ENCODE results near the gene FOXP2. TPM values are rescaled to one million over a fixed set of nuclear protein-coding genes. Genes with fewer than 3 reads are reported as not detected.
A peak's percentile ranks its signal among the peaks of the same experiment; 100 is the strongest.

The FOXP2 gene
- total RNA-seq, 1 donor from 2014 or later: 2.1 TPM

DNA sequence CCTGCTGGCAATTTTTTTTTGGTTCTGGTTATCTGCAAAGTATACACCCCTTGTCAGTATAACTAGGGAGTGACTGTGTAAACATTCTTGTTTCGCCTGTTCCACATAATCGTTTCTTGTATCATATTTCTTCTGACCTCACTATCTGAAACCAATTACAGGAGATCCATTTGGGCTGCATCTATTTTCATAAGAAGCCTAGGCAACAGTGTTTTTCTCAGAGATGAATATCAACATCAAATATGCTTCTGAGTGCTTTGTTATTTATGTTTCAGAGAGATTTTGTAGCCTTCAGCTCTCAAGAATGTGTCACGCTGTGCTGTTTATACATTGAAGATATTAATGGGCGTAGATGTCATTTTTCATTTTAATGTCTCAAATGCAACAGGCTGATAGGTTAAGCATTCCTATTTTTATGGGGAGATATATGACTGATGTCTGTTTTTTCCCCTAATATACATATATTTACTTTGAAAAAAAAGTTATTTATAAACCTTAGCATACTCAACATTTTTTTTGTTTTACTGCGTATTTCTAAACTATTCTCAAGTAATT is 115.5 kb downstream of the FOXP2 start:
- H3K36me3 ChIP-seq: no peaks in the 10 kb centered on the region
- H3K27me3 ChIP-seq (ENCODE audit: low read depth): no peaks in the 10 kb centered on the region
- no peak for DNase-seq
- TF ChIP-seq, protein P1, sequence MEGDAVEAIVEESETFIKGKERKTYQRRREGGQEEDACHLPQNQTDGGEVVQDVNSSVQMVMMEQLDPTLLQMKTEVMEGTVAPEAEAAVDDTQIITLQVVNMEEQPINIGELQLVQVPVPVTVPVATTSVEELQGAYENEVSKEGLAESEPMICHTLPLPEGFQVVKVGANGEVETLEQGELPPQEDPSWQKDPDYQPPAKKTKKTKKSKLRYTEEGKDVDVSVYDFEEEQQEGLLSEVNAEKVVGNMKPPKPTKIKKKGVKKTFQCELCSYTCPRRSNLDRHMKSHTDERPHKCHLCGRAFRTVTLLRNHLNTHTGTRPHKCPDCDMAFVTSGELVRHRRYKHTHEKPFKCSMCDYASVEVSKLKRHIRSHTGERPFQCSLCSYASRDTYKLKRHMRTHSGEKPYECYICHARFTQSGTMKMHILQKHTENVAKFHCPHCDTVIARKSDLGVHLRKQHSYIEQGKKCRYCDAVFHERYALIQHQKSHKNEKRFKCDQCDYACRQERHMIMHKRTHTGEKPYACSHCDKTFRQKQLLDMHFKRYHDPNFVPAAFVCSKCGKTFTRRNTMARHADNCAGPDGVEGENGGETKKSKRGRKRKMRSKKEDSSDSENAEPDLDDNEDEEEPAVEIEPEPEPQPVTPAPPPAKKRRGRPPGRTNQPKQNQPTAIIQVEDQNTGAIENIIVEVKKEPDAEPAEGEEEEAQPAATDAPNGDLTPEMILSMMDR (IDR thresholded peaks at IDR 0.05; ENCODE audit: borderline replicate concordance): no peak
- no peaks in the 10 kb centered on the region for H3K4me1 ChIP-seq
- H3K27ac ChIP-seq (replicated peaks): no peak overlapping the region
- H3K9me3 ChIP-seq (replicated peaks): no peaks in the 10 kb centered on the region
- intact Hi-C loops (cut with micrococcal nuclease): no loop called here
- no peak overlapping the region for H3K4me3 ChIP-seq

GRCh38 chr7:114531326-114531725 is 116.7 kb downstream of the FOXP2 start:
- TF ChIP-seq, protein P1 (IDR thresholded peaks at IDR 0.05; ENCODE audit: borderline replicate concordance): no peak
- Histone ChIP-seq H3K27me3 (ENCODE audit: low read depth) (no peaks in the 10 kb centered on the region), H3K4me3 (no peak overlapping the region), H3K4me1 (no peaks in the 10 kb centered on the region), H3K9me3 (replicated peaks) (no peaks in the 10 kb centered on the region), H3K27ac (replicated peaks) (no peak overlapping the region), H3K36me3 (no peaks in the 10 kb centered on the region)
- DNase-seq: no peak
- intact Hi-C loops (cut with micrococcal nuclease): no loop called here

DNA sequence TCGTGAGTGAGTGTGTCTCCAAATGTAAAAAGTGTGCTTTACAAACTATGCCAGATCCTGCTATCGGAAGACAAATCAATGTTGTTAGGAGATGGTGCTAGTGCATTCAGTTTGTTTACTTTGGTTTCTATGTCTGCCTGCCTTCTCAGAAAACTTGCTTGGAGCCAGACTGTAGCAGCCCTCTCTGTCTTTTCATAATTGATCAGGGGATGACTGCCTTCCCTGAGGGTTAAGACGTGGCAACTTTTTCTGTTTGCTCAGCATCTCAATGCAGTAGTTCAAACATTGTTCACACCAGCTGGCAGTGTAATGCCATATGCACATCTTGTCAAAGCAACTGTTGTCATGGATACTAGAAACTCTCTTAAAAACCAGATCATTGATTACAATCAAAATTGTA is 118.5 kb downstream of the FOXP2 start:
- Histone ChIP-seq H3K27ac (replicated peaks) (no peak overlapping the region), H3K36me3 (no peaks in the 10 kb centered on the region)
- intact Hi-C loops (cut with micrococcal nuclease): no loop called here

GRCh38 chr7:114534953-114535352 is 120.3 kb downstream of the FOXP2 start:
- intact Hi-C loops (cut with micrococcal nuclease): no loop called here
- TF ChIP-seq, protein P1 (IDR thresholded peaks at IDR 0.05; ENCODE audit: borderline replicate concordance): no peak
- Histone ChIP-seq H3K4me1 (no peaks in the 10 kb centered on the region), H3K36me3 (no peaks in the 10 kb centered on the region), H3K27ac (replicated peaks) (no peak overlapping the region), H3K4me3 (no peak overlapping the region), H3K9me3 (replicated peaks) (no peaks in the 10 kb centered on the region), H3K27me3 (ENCODE audit: low read depth) (no peaks in the 10 kb centered on the region)
- no peak for DNase-seq

More for the DNA sequence above, 118.5 kb downstream of the FOXP2 start:
- Histone ChIP-seq H3K4me3 (no peak overlapping the region), H3K27me3 (ENCODE audit: low read depth) (no peaks in the 10 kb centered on the region), H3K4me1 (no peaks in the 10 kb centered on the region), H3K9me3 (replicated peaks) (no peaks in the 10 kb centered on the region)
- no peak for DNase-seq
- TF ChIP-seq, protein P1 (IDR thresholded peaks at IDR 0.05; ENCODE audit: borderline replicate concordance): no peak

GRCh38 chr7:114539575-114539974 is 125.0 kb downstream of the FOXP2 start:
- DNase-seq: no peak
- TF ChIP-seq, protein P1 (IDR thresholded peaks at IDR 0.05; ENCODE audit: borderline replicate concordance): peak; percentile 39
- intact Hi-C loops (cut with micrococcal nuclease): no loop called here

More at GRCh38 chr7:114539575-114539974, 125.0 kb downstream of the FOXP2 start:
- Histone ChIP-seq H3K27ac (replicated peaks) (no peak overlapping the region), H3K4me1 (no peaks in the 10 kb centered on the region), H3K4me3 (no peak overlapping the region), H3K27me3 (ENCODE audit: low read depth) (no peaks in the 10 kb centered on the region), H3K9me3 (replicated peaks) (no peaks in the 10 kb centered on the region), H3K36me3 (no peaks in the 10 kb centered on the region)
